ENCODE data around the gene SORCS2.
"Not testable (repeated sequence)": the region's sequence is repeated elsewhere in the genome, so short reads cannot be mapped to it uniquely, and the experiment has no call there.

SORCS2 gene

DNA sequence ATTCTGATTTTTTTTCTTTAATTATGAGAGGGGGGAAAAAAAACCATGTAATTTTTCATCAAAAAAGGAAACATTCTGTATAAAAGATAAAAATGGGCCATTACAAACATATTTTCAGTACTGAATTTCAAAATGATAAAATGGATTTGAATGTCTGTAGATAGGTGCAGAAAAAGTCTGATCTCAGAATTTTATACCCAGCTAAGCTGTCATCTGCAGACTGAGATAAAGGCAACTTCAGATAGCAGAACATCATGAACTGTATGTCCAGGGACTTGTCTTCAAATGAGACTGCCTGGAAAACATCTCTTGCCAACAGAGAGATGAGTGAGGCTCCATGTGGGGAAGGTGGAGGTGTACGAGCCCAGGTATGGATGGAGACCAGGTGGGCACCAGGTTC, 360.9 kb downstream of the SORCS2 start:
- DNase-seq, result no peak
- in situ Hi-C loops (cut with HindIII; ENCODE audit: low pct_ligation_motif_present, low pct_unique_long_range_greater_than_20kb, low sequenced_read_pairs), result no loop called here

DNA sequence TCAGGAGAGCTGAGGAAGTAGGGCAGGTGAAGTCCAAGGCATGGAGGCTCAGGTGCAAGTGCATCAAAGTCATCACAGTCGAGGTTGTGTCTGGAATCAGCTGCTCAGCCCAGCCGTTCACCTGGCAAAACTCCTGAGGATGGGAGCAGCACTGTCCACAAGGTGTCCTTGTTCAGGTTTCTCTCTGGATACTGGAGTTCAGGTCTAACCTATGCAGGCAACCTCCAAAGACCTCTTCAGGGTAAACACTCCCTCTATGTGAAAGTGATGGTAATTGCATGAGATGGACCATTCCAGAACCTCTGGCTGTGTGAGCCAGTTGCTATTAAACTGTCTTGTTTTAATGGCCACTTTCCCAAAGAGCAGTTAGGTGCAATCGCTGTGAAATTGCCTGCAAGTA, 362.6 kb downstream of the SORCS2 start:
- in situ Hi-C loops (cut with HindIII; ENCODE audit: low pct_ligation_motif_present, low pct_unique_long_range_greater_than_20kb, low sequenced_read_pairs), result no loop called here

DNA sequence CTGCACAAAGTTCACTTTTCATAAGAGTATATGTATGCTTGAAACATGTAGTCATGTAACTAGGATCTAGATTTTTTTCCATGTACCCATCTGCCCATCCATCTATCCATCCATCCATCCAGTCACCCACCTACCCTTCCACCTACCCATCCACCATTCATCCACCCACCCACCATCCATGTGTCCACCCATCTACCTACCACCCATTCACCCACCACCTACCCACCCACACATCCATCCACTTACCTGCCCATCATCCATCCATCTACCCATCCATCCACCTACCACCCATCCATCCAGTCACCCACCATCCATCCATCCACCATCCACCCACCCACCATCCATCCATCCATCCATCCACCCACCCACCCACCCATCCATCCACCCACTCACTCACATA, 364.2 kb downstream of the SORCS2 start:
- in situ Hi-C loops (cut with HindIII; ENCODE audit: low pct_ligation_motif_present, low pct_unique_long_range_greater_than_20kb, low sequenced_read_pairs), result no loop called here
- DNase-seq, result no peak

More for the DNA sequence above, 362.6 kb downstream of the SORCS2 start:
- DNase-seq, result no peak

DNA sequence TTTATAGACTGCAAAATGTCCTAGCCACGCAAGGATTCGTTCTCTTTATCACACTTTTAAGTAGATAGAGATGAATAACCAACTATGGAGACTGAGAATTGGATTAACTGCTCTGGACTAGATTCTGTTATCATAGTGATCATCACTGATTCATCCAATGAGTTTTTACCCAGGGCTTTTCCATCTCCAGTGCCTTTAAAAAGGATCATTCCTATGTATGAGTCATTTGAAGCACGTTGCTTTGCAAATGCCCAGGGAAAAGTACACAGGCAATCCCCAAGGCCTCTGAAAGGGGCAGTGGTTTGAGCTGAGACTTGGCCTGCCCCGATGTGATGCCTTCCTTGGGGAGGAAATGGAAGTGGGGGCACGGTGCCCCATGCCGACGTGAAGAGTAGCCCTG, 365.1 kb downstream of the SORCS2 start:
- DNase-seq, result no peak
- in situ Hi-C loops (cut with HindIII; ENCODE audit: low pct_ligation_motif_present, low pct_unique_long_range_greater_than_20kb, low sequenced_read_pairs), result no loop called here

DNA sequence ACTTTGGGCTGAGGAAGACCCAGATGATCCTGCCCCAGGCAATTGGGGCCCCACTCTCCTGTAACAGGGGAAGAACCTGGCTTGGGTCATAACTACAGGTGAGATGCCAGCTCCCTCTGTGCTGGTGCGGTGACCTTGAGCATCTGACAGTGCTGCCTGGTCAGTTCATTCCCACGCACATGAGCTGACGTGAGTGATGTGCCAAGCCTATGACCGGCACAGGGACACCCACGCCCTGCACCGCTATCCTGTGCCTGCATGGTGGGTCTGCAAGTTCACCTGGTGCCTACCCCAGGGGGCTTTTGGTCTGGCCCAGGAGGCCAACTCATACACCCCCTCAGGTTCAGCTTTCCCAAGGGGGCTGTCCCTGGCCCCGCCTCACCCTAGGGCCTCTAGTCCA, 366.1 kb downstream of the SORCS2 start:
- DNase-seq, result no peak
- in situ Hi-C loops (cut with HindIII; ENCODE audit: low pct_ligation_motif_present, low pct_unique_long_range_greater_than_20kb, low sequenced_read_pairs), result no loop called here

DNA sequence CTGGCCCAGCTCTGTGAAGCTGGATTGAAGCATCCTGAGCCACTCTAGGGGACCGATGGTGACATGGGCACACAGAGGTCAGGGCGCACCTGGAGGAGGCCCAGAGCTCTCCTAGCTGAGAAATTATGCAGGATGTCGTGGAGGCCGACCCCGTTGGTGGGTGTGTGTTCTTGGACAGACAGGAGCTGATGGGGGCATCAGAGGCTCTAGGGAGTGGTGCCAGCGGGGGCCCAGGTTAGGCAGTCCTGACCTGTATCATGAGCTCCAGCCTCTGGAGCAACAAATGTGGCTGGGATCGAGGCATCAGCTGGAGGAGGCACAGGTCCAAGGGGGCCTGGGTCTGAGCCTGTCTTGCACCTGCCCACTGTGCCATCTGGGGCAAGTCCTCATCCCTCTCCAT, 367.0 kb downstream of the SORCS2 start:
- in situ Hi-C loops (cut with HindIII; ENCODE audit: low pct_ligation_motif_present, low pct_unique_long_range_greater_than_20kb, low sequenced_read_pairs), result no loop called here
- no peak for DNase-seq

DNA sequence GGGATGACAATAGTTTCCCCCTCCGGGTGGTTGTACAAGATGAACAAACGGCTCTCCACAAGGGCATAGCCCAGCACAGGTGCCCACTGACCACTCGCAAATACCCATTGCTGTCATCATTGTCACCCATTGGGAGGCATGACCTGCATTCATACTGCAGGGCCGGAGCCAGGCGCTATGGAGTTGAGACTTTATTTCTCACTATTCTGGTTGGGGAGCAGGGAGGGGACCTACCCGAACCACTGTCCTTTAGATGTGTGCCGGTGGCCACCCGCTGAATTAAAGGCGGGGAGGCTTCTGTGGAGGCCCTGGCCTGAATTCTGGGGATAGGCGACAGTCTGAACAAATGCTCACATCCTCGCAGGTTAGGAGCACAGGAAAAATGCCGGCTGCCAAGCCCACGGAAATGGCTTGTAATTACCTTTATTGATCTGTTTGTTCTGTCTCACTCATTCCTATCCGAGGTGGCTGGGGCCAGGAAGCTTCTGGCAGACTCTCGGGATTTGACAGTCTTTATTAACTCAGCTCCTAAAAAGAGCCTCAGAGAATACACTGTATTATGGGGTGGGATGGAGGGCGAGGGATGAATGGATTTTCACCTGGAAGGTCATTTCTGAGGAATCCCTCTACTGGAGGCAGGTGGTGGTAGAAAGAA, 367.5 kb downstream of the SORCS2 start:
- DNase-seq, result no peak
- in situ Hi-C loops (cut with HindIII; ENCODE audit: low pct_ligation_motif_present, low pct_unique_long_range_greater_than_20kb, low sequenced_read_pairs), result no loop called here

DNA sequence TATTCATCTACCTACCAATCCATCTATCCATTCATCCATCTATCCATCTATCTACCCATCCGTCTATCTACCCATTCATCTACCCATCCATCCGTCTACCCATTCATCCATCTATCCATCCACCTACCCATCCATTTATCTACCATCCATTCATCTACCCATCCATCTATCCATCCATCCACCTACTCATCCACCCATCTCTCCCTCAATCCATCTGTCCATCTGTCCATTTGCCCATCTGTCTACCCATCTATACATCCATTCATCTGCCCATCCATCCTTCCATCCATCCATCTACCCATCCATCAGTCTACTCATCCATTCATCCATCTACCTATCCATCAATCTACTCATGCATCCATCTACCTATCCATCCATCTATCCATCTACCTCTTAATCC, 369.2 kb downstream of the SORCS2 start:
- in situ Hi-C loops (cut with HindIII; ENCODE audit: low pct_ligation_motif_present, low pct_unique_long_range_greater_than_20kb, low sequenced_read_pairs), result no loop called here
- no peak for DNase-seq

DNA sequence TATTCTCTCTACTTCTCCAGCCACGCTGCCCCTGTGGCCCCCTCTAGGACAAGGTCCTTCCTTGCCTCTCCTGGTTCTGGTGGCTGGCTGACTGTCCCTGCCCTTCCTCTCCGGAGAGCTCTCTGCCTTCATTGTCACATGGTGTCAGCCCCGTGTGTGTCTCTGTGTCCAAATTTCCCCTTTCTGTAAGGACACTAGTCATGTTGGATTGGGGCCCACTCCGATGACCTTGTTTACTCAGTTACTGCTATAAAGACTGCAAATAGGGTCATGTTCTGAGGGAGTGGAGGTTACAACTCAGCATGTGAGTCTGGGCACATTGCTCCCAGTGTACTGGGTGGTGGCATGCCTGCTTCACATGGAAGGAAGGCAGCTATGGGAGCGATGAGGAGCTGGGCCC, 371.9 kb downstream of the SORCS2 start:
- in situ Hi-C loops (cut with HindIII; ENCODE audit: low pct_ligation_motif_present, low pct_unique_long_range_greater_than_20kb, low sequenced_read_pairs), result no loop called here
- DNase-seq, result no peak

DNA sequence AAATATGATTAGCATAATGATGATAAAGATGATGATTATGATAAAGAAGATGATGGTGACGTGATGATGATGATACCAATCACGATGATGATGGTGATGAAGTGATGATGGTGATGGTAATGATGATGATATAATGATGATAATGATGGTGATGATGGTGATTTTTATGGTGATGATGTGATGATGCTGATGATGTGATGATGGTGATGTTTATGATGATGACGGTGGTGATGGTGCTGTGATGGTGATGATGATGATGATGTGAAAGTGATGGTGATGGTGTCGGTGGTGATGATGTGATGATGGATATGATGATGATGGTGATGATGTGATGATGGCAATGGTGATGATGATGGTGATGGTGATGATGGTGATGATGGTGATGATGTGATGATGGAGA, 373.1 kb downstream of the SORCS2 start:
- DNase-seq, result no peak
- in situ Hi-C loops (cut with HindIII; ENCODE audit: low pct_ligation_motif_present, low pct_unique_long_range_greater_than_20kb, low sequenced_read_pairs), result no loop called here

DNA sequence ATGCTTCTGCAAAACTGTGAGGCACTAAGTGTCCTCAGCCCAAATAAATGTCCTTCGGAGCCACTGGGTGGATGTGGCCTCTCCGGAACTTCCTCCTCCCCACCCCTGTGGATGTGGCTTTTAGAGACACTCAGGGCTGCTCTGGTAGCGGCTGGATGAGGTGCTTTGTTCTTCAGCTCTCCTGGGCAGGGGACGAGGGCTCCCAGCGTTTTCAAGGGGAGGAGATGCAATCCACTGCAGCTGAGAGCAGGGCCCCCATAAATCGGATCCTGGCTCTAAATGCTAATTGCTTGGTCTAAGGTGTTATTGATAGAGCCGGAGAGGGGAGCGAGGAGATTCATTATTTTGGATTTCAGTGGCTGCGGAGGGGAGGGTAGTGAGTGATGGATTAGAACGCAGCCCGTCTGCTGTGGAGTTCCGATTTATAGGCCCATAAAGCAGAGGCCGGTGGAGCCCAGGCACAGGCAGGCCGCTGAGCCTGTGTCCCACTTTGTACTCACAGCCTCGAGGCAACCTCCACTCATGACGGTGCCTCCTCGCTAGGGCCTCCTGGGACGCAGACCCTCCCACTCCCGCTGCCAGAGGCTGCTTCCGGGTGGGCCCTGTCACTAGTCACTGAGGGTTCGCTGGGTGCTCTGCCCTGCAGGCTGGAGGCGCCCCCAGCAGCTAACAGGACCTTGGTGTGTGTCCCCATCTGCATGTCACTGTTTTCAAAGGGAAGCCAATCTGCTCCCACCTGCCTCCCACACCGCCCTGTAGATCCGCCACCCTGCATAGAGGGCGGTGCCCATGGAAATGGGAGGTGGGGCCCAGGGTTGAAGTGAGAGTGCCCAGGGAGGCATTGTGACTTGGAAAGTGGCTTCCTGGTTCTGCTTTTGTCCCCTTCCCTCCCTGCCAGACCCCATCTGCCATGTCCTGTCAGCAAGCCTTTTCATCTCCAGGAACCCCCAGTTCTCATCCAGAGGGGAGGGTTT, 377.8 kb downstream of the SORCS2 start:
- in situ Hi-C loops (cut with HindIII; ENCODE audit: low pct_ligation_motif_present, low pct_unique_long_range_greater_than_20kb, low sequenced_read_pairs), result no loop called here
- DNase-seq, result no peak

DNA sequence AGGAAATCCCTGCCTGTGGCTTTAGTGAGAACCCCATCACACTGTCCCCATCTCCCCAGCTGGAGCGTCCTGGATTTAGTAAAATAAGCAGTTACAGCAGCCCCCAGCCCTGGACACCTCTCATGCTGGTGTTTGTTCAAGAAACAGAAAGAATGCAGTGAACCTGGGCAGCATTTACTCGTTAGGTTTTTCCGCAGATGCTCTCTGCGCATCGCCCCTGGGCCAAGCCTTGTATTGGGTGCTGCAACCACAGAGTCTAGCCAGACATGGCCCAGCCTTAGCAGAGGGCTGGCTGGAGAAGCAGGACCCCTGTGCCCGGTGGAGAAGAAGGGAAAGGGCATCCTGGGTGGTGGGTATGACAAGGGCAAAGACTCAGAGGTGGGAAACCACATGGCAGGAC, 378.7 kb downstream of the SORCS2 start:
- in situ Hi-C loops (cut with HindIII; ENCODE audit: low pct_ligation_motif_present, low pct_unique_long_range_greater_than_20kb, low sequenced_read_pairs), result no loop called here
- DNase-seq, result no peak

DNA sequence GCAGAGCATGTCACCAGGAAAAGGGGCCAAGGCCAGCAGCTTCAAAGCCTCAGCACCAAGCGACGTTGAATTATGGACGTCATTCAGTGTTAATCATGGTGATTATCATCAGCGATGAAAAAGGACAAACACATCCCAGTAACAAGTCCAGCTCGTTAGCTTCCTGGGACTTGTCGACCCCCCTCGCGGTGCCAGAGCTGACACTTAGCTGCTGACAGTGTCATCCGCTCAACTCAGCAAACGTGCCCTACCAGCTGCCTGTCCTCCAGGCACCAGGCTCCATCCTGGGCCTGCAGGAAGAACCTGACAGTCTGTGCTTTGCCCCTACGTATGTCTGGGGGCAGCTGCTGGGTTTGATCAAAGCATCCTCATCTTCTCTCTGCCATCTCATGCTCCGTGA, 379.4 kb downstream of the SORCS2 start:
- in situ Hi-C loops (cut with HindIII; ENCODE audit: low pct_ligation_motif_present, low pct_unique_long_range_greater_than_20kb, low sequenced_read_pairs), result no loop called here
- no peak for DNase-seq

DNA sequence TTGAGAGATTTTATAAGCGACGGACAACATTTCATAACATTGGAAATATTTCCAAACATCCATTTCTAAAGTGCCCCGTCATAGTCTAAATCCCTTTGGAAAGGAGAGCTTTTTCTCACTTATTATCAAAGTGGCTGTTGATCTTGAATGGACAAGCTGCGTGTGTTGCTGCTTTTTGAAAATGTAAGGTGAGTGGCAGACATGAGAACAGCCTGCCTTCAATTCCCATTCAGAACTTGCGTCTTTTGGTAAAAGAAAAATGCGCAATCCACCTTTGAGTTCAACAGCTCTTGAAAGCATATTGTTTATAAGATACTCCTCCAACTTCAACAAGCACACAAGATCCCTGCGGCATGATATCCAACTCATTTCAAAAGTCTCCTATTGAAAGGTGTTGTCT, 380.6 kb downstream of the SORCS2 start:
- in situ Hi-C loops (cut with HindIII; ENCODE audit: low pct_ligation_motif_present, low pct_unique_long_range_greater_than_20kb, low sequenced_read_pairs), result no loop called here
- DNase-seq, result no peak

DNA sequence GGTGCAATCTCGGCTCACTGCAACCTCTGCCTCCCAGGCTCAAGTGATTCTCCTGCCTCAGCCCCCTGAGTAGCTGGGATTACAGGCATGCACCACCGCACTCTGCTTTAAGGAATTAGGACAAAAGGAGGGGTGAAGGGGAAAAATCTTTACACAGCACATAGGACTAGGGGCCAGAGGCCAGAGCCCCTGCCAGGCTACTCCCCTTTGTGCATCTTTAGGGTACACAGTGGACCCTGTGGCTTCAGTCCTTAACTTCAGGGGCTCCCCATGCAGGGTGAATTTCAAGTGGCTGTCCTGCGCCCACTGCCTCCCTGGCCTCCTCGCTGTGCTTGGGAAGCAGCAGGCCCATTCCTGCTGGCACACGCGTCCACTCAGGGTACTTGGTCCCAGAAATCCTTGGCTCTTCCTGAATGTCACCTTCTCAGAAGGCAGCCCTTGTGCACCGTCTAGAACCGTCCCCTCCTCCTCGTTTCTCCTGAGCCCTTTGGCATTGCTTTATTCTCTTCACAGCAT, 381.3 kb downstream of the SORCS2 start:
- DNase-seq, result no peak
- in situ Hi-C loops (cut with HindIII; ENCODE audit: low pct_ligation_motif_present, low pct_unique_long_range_greater_than_20kb, low sequenced_read_pairs), result no loop called here

DNA sequence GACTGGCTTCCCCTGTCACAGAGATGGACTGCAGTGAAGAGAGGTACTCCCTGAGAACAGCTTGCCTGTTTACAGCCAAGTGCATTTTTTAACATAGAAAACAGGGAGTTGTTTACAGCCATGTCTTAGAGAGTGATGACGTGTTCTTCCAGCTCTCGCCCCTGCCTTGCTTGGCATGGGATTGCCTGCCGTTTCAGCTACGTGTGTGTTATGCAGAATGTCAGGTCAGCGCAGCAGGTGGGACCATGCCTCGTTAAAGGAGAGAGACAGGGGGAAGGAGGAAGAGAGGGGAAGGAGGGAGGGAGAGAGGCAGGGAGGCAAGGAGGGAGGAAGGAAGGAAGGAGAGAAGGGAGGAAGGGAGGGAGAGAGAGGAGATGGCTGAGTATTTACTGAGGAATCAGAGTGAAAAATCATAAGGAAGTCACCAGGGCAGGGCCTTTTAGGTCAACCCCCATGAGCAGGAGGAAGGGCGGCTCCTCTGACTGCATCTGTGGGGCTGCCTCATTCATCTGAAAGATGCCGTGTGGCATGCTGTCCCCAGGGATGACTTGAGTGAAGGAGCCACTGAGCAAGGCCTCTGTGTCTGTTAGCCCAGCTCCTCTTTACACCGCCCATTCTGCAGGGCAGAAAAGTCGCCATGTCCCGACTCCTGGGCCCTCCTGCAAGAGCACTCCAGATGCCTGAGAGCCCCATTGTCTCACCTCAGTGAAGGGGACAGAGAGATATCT, 382.1 kb downstream of the SORCS2 start:
- in situ Hi-C loops (cut with HindIII; ENCODE audit: low pct_ligation_motif_present, low pct_unique_long_range_greater_than_20kb, low sequenced_read_pairs), result no loop called here
- DNase-seq, result no peak

DNA sequence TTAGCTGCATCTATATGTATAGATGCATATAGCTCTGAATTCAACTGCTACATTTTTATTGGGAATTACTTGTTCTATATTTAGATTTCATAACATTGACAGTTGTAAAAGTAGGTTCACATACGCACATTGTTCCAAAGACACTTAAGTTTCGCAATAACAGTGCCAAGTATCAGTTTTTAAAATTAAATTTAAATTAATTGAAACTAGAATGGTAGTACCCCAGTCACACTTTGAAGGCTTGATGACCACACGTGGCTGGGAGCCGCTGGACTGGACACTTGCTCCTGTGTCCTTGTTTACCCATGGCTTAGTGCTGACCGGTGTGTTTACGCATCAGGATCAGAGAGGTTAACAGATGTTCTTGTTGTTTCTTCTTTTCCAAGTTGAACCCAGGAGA, 383.1 kb downstream of the SORCS2 start:
- in situ Hi-C loops (cut with HindIII; ENCODE audit: low pct_ligation_motif_present, low pct_unique_long_range_greater_than_20kb, low sequenced_read_pairs), result no loop called here
- DNase-seq, result no peak

DNA sequence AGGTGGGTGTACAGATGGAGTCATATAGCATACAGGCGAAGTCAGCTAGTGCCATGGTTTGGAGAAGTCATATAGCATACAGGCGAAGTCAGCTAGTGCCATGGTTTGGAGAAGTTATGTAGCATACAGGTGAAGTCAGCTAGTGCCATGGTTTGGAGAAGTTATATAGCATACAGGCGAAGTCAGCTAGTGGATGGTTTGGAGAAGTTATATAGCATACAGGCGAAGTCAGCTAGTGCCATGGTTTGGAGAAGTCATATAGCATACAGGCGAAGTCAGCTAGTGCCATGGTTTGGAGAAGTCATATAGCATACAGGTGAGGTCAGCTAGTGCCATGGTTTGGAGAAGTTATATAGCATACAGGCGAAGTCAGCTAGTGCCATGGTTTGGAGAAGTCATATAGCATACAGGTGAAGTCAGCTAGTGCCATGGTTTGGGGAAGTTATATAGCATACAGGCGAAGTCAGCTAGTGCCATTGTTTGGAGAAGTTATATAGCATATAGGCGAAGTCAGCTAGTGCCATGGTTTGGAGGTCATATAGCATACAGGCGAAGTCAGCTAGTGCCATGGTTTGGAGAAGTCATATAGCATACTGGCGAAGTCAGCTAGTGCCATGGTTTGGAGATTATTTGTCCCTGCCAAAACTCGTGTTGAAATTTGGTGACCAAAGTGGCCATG, 385.2 kb downstream of the SORCS2 start:
- DNase-seq; in situ Hi-C loops (cut with HindIII; ENCODE audit: low pct_ligation_motif_present, low pct_unique_long_range_greater_than_20kb, low sequenced_read_pairs): not testable (repeated sequence)

DNA sequence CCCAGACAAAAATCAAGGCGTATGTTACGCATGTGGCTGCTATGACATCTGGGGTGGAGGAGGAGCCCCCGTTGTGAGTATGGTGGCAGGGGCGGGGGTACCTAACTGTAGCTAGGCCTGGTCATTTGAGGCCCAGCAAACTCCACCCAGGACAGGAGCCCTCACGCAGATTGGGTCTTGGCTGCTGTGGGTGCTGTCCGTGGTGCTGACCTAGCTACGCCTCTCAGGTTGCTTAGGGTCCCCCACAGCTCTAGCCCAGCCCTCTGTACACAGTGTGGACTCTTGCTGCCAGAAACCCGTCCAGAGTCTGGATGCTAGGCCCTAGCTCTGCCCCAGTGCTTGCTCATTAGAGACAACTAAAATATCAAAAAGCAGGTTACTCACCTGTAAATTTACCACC, 389.1 kb downstream of the SORCS2 start:
- DNase-seq, result peak; percentile 38

More for the DNA sequence above, 389.1 kb downstream of the SORCS2 start:
- in situ Hi-C loops (cut with HindIII; ENCODE audit: low pct_ligation_motif_present, low pct_unique_long_range_greater_than_20kb, low sequenced_read_pairs), result no loop called here

Measured in ACHN (cell line).